Colonic mucosa (tissue), 4 donors: ENCODE data around the gene OR51D1. TPM values are rescaled to one million over a fixed set of nuclear protein-coding genes. Genes with fewer than 3 reads are reported as not detected.

Experiments
- DNase-seq: peaks from one replicate; pipeline ENCODE4 v3.0.0-alpha.2; 2020
- H3K27ac ChIP-seq: fragments of 200-600 bp; one replicate; pipeline ENCODE4 v1.8.0; 2021
- H3K27me3 ChIP-seq: fragments of 200-600 bp; one replicate; pipeline ENCODE4 v1.8.0; 2021
- H3K36me3 ChIP-seq: fragments of 200-600 bp; one replicate; pipeline ENCODE4 v1.8.0; 2021
- H3K4me1 ChIP-seq: fragments of 200-600 bp; one replicate; pipeline ENCODE4 v1.8.0; 2021; ENCODE audit warnings: mild to moderate bottlenecking
- H3K4me3 ChIP-seq: fragments of 200-600 bp; one replicate; pipeline ENCODE4 v1.8.0; 2021
- H3K9ac ChIP-seq, 2 donors: one replicate each; pipeline ENCODE4 v1.7.0; 2013; ENCODE audit warnings: control low read depth in 2 of 2, low read depth in 2 of 2, low read length in 2 of 2
- H3K9me3 ChIP-seq: fragments of 200-600 bp; one replicate; pipeline ENCODE4 v1.8.0; 2021
- CTCF ChIP-seq: fragments of 200-600 bp; IDR thresholded peaks from one replicate; pipeline ENCODE4 v1.8.0; 2022; ENCODE audit warnings: antibody characterized with exemption, mild to moderate bottlenecking
- intact Hi-C: fragments of 100-400 bp; cut with DNase I; formaldehyde crosslinking; loops from one replicate; pipeline ENCODE4 v1.14.1; 2022
- total RNA-seq, 2 donors: library from RNA; stranded (reverse); fragmentation: NEBNext Ultra II Directional in 1 of 2; extraction: Animal tissue kit (Norgen Biotek cat#: 25700) in 1 of 2; gene quantifications; one replicate each; pipeline ENCODE4 v1.2.1, GENCODE V29; 2021
- donor health status: healthy.
- donor health status: DM: no; HTN: no; CAD: no.
- donor health status: DM: no; HTN: no; CAD: no.

OR51D1 gene
- total RNA-seq, 2 donors from 2014 or later = not detected

- no peaks in the 10 kb centered on the region for H3K27me3 ChIP-seq
- no peak overlapping the region for H3K27ac ChIP-seq
- TF ChIP-seq CTCF = no peak
- H3K4me1 ChIP-seq = no peaks in the 10 kb centered on the region
- H3K9me3 ChIP-seq = no peaks in the 10 kb centered on the region
- H3K4me3 ChIP-seq = no peak overlapping the region
- H3K36me3 ChIP-seq = no peaks in the 10 kb centered on the region
- intact Hi-C loops = no loop called here
- no peak for DNase-seq
- no peak overlapping the region for H3K9ac ChIP-seq
Measured at GRCh38 chr11:4641501-4641900, 4.2 kb downstream of the OR51D1 start.

GRCh38 chr11:4642043-4642442, 4.8 kb downstream of the OR51D1 start:
- Histone ChIP-seq H3K9ac (no peak overlapping the region), H3K9me3 (no peaks in the 10 kb centered on the region), H3K4me3 (no peak overlapping the region), H3K27me3 (no peaks in the 10 kb centered on the region), H3K4me1 (no peaks in the 10 kb centered on the region), H3K36me3 (no peaks in the 10 kb centered on the region), H3K27ac (no peak overlapping the region)
- intact Hi-C loops = no loop called here
- no peak for TF ChIP-seq CTCF
- DNase-seq = no peak

- Histone ChIP-seq H3K27ac (no peak overlapping the region), H3K27me3 (no peaks in the 10 kb centered on the region), H3K4me3 (no peak overlapping the region), H3K36me3 (no peaks in the 10 kb centered on the region), H3K4me1 (no peaks in the 10 kb centered on the region), H3K9ac (no peak overlapping the region), H3K9me3 (no peaks in the 10 kb centered on the region)
- DNase-seq = no peak
- TF ChIP-seq CTCF = no peak
- intact Hi-C loops = no loop called here
Measured at GRCh38 chr11:4643076-4643475, 5.8 kb downstream of the OR51D1 start.

- no peak within 1 kb of the TSS for H3K4me3 ChIP-seq
- H3K36me3 ChIP-seq = no peaks in the 10 kb centered on the region
- no peak for TF ChIP-seq CTCF
- H3K4me1 ChIP-seq = no peaks in the 10 kb centered on the region
- intact Hi-C loops = no loop called here
- no peak within 1 kb of the TSS for H3K27ac ChIP-seq
- no peaks in the 10 kb centered on the region for H3K27me3 ChIP-seq
- H3K9me3 ChIP-seq = no peaks in the 10 kb centered on the region
- no peak within 1 kb of the TSS for H3K9ac ChIP-seq
- no peak for DNase-seq
Measured at GRCh38 chr11:4643682-4644081, 6.4 kb downstream of the OR51D1 start, which contains the start of gene OR51E1. TSS of gene OR51E1 (plus strand) at chr11:4643982. CDS start at chr11:4652527, 8,545 bp downstream.

GRCh38 chr11:4644233-4644632, 7.0 kb downstream of the OR51D1 start:
- H3K9ac ChIP-seq = no peak overlapping the region
- intact Hi-C loops = no loop called here
- no peak for DNase-seq
- TF ChIP-seq CTCF = no peak
- no peak overlapping the region for H3K4me3 ChIP-seq
- no peaks in the 10 kb centered on the region for H3K4me1 ChIP-seq
- no peak overlapping the region for H3K27ac ChIP-seq
- H3K9me3 ChIP-seq = no peaks in the 10 kb centered on the region
- no peaks in the 10 kb centered on the region for H3K36me3 ChIP-seq
- H3K27me3 ChIP-seq = no peaks in the 10 kb centered on the region

- intact Hi-C loops = no loop called here
- DNase-seq = no peak
- no peaks in the 10 kb centered on the region for H3K4me1 ChIP-seq
Measured at GRCh38 chr11:4645974-4646373, 8.7 kb downstream of the OR51D1 start.

More at GRCh38 chr11:4645974-4646373, 8.7 kb downstream of the OR51D1 start:
- Histone ChIP-seq H3K9me3 (no peaks in the 10 kb centered on the region), H3K36me3 (no peaks in the 10 kb centered on the region), H3K27ac (no peak overlapping the region), H3K9ac (no peak overlapping the region), H3K27me3 (no peaks in the 10 kb centered on the region), H3K4me3 (no peak overlapping the region)
- TF ChIP-seq CTCF = no peak
